K562 (cell line): Measurements from ENCODE around the gene OOSP4A. TPM values are rescaled to one million over a fixed set of nuclear protein-coding genes. Genes with fewer than 3 reads are reported as not detected.

ENCODE experiments used
- ATAC-seq: fragments of 200-7000 bp; cut with Tn5 transposase; 3 replicates; pipeline ENCODE4 v1.9.1; 2020; ENCODE audit warnings: moderate library complexity
- BruUV-seq: library from RNA; stranded (reverse); fragments of 400-500 nt; replicated peaks from 2 replicates; lab custom pipeline; 2021; lab: Mats Ljungman, UMichigan
- CTCF ChIA-PET: fragments of 300-600 bp; formaldehyde crosslinking; extraction: SDS; loops from one replicate; lab custom pipeline; 2021; ENCODE audit warnings: low intra/inter-chr PET ratio; lab: Yijun Ruan, JAX
- POLR2A ChIA-PET: fragments of 300-600, 350-650 bp; sonication (Branson Sonifier 250); formaldehyde crosslinking; extraction: SDS; loops from one replicate; lab custom pipeline; 2021; ENCODE audit warnings: antibody characterized with exemption, inconsistent platforms; lab: Yijun Ruan, JAX
- DNase-seq, 4 experiments: peaks; one replicate each; pipeline versions ENCODE4 v3.0.0 to v3.0.0-alpha.2; 2011 to 2018; ENCODE audit warnings: low spot score in 3 of 4, mixed read lengths in 3 of 4; ENCODE audit errors: extremely low read depth in 1 of 4
- FAIRE-seq: peaks from 2 replicates; lab custom pipeline; 2011; peaks lifted over from hg19 to GRCh38; lab: Jason Lieb, UNC
- H2AFZ ChIP-seq: 2 replicates; pipeline ENCODE4 v1.6.0; 2011; ENCODE audit warnings: low read depth, low read length, control low read depth, inconsistent platforms
- H3K27ac ChIP-seq: fragments of 200-600 bp; 3 replicates; pipeline ENCODE4 v1.8.0; 2011; ENCODE audit warnings: low read depth, mild to moderate bottlenecking, control low read depth, inconsistent platforms, low read length, moderate library complexity, mixed read lengths; ENCODE audit errors: extremely low read depth
- H3K27me3 ChIP-seq, 2 experiments: fragments of 300-600 bp in 1 of 2; 2 replicates in 1 of 2; 3 replicates in 1 of 2; pipeline versions ENCODE4 v1.6.0 to v1.8.0; 2011; ENCODE audit warnings: inconsistent platforms in 2 of 2, low read length in 2 of 2, mild to moderate bottlenecking in 1 of 2, mixed read lengths in 1 of 2, moderate library complexity in 1 of 2; ENCODE audit not compliant: control insufficient read depth in 2 of 2, insufficient read depth in 2 of 2
- H3K36me3 ChIP-seq: fragments of 300-600 bp; 3 replicates; pipeline ENCODE4 v1.8.0; 2011; ENCODE audit warnings: mild to moderate bottlenecking, low read length, inconsistent platforms; ENCODE audit not compliant: control insufficient read depth, insufficient read depth
- H3K4me1 ChIP-seq, 2 experiments: fragments of 200-600 bp in 1 of 2; replicated peaks in 1 of 2; 2 replicates in 1 of 2; 3 replicates in 1 of 2; pipeline versions ENCODE4 v1.5.1 to v1.8.0; 2011; ENCODE audit warnings: inconsistent platforms in 2 of 2, low read length in 2 of 2, mild to moderate bottlenecking in 1 of 2, mixed read lengths in 1 of 2, moderate library complexity in 1 of 2; ENCODE audit not compliant: control insufficient read depth in 2 of 2, insufficient read depth in 2 of 2
- H3K4me2 ChIP-seq: 2 replicates; pipeline ENCODE4 v1.6.1; 2011; ENCODE audit warnings: low read length, control low read depth, inconsistent platforms, mixed read lengths; ENCODE audit not compliant: insufficient read depth
- H3K4me3 ChIP-seq: fragments of 200-600 bp; sonication (generic), shearing (Covaris generic); 2 replicates; pipeline ENCODE4 v1.5.1; 2016; ENCODE audit warnings: control low read depth, inconsistent platforms
- H3K79me2 ChIP-seq: fragments of 200-600 bp; 3 replicates; pipeline ENCODE4 v1.8.0; 2011; ENCODE audit warnings: low read length, inconsistent platforms; ENCODE audit not compliant: control insufficient read depth, insufficient read depth
- H3K9ac ChIP-seq, 2 experiments: 2 replicates each; pipeline versions ENCODE4 v1.6.0 to v1.6.1; 2011; ENCODE audit warnings: low read depth in 2 of 2, low read length in 2 of 2, control low read depth in 1 of 2, inconsistent platforms in 1 of 2, mild to moderate bottlenecking in 1 of 2, mixed read lengths in 1 of 2; ENCODE audit not compliant: insufficient read depth in 1 of 2
- H3K9me1 ChIP-seq: one replicate; pipeline ENCODE4 v1.6.0; 2011; ENCODE audit warnings: inconsistent platforms, mild to moderate bottlenecking, low read length, moderate library complexity; ENCODE audit not compliant: control insufficient read depth, insufficient read depth
- H3K9me3 ChIP-seq: replicated peaks from 2 replicates; pipeline ENCODE4 v1.5.1; 2011; ENCODE audit warnings: low read depth, low read length, inconsistent platforms; ENCODE audit not compliant: control insufficient read depth, insufficient read depth
- H4K20me1 ChIP-seq: replicated peaks from 2 replicates; pipeline ENCODE4 v1.6.1; 2011; ENCODE audit warnings: low read length, inconsistent platforms, mixed read lengths; ENCODE audit not compliant: control insufficient read depth, insufficient read depth
- BRF1 ChIP-seq: IDR thresholded peaks from 3 replicates; pipeline ENCODE4 v1.6.1; 2011; ENCODE audit warnings: borderline replicate concordance, mild to moderate bottlenecking; ENCODE audit not compliant: insufficient read length; ENCODE audit errors: extremely low read depth
- CHD4 ChIP-seq: fragments of 200-600 bp; sonication (generic); IDR thresholded peaks from 3 replicates; pipeline ENCODE4 v1.6.1; 2012; ENCODE audit warnings: low read depth, mild to moderate bottlenecking, mixed read lengths, low read length, inconsistent platforms; ENCODE audit not compliant: insufficient read depth, insufficient replicate concordance, poor library complexity, severe bottlenecking
- KDM4B ChIP-seq, 2 experiments: fragments of 450-650 bp in 1 of 2; sonication (generic) in 1 of 2; IDR thresholded peaks; 2 replicates each; pipeline ENCODE4 v1.6.1; 2016 to 2017; ENCODE audit warnings: borderline replicate concordance in 2 of 2, antibody characterized with exemption in 1 of 2, low read depth in 1 of 2, mild to moderate bottlenecking in 1 of 2
- NCOA2 ChIP-seq, 2 experiments: fragments of 450-650 bp; IDR thresholded peaks; 2 replicates each; pipeline ENCODE4 v1.6.1; 2018; ENCODE audit warnings: mild to moderate bottlenecking in 2 of 2, moderate library complexity in 1 of 2; ENCODE audit not compliant: partially characterized antibody in 2 of 2
- SPI1 ChIP-seq: IDR thresholded peaks from 2 replicates; pipeline ENCODE4 v1.6.1; 2011; ENCODE audit warnings: low read depth, low read length, control low read depth, borderline replicate concordance
- SREBF1 ChIP-seq: fragments of 150-350 bp; IDR thresholded peaks from 2 replicates; pipeline ENCODE4 v1.6.1; 2014; ENCODE audit warnings: antibody characterized with exemption, low read depth, low read length, borderline replicate concordance
- TFAM ChIP-seq: fragments of 250-450 bp; sonication (Bioruptor Pico); conservative IDR thresholded peaks from 2 replicates; pipeline ENCODE4 v1.5.0; 2021; ENCODE audit warnings: mild to moderate bottlenecking, moderate library complexity
- TGIF2 ChIP-seq: sonication (generic); formaldehyde crosslinking; IDR thresholded peaks from 2 replicates; pipeline ENCODE4 v1.8.1; 2022; ENCODE audit warnings: mild to moderate bottlenecking, missing genetic modification reagents, moderate library complexity
- U2AF2 ChIP-seq: fragments of 200-400 bp; formaldehyde crosslinking; optimal IDR thresholded peaks from 2 replicates; pipeline ENCODE3; 2017; ENCODE audit warnings: low read depth, mild to moderate bottlenecking, low read length
- ZEB2 ChIP-seq: fragments of 450-650 bp; IDR thresholded peaks from 2 replicates; pipeline ENCODE4 v1.6.1; 2016
- ZNF311 ChIP-seq: fragments of 250-450 bp; sonication (Bioruptor Pico); IDR thresholded peaks from 2 replicates; pipeline ENCODE4 v1.4.0; 2020; ENCODE audit warnings: mild to moderate bottlenecking, moderate library complexity
- WGBS: fragments of 100-300 bp; shearing (Covaris generic); methylation state at CpG from one replicate; pipeline ENCODE4 v1.1.6; 2016; ENCODE audit warnings: low coverage, mixed read lengths; ENCODE audit not compliant: insufficient coverage; ENCODE audit errors: missing lambda C conversion rate; 5-methylcytosine and 5-hydroxymethylcytosine counted together
- in situ Hi-C: fragments of 300-500 bp; cut with MboI; formaldehyde crosslinking; loops from 4 replicates; pipeline ENCODE4 v1.15.0; 2018; ENCODE audit warnings: inconsistent platforms, mixed read lengths
- intact Hi-C: fragments of 100-400 bp; cut with micrococcal nuclease; formaldehyde crosslinking; loops from 2 replicates; pipeline ENCODE4 v1.14.2; 2022
- polyA plus RNA-seq, 8 experiments: library from polyadenylated mRNA; depleted of rRNA in 4 of 8; stranded (reverse) in 5 of 8; unstranded in 3 of 8; fragments of >200 nt; fragmentation: Nextera tagmentation in 2 of 8; fragmentation: Illumina TruSeq in 1 of 8; extraction: Ambion mirVana in 2 of 8; extraction: Trizol in 1 of 8; gene quantifications; 2 replicates each; pipeline versions ENCODE4 v1.2.1 to v1.2.3, GENCODE V29; 2011 to 2014; ENCODE audit warnings: inconsistent platforms in 1 of 8, missing spikeins in 1 of 8
- total RNA-seq, 7 experiments: library from RNA; depleted of rRNA in 6 of 7; stranded (reverse); fragments of >200 nt in 6 of 7; fragmentation: Illumina TruSeq in 2 of 7; extraction: Trizol in 2 of 7; gene quantifications; 2 replicates each; pipeline versions ENCODE4 v1.2.1 to v1.2.3, GENCODE V29; 2011 to 2021; ENCODE audit warnings: low replicate concordance in 1 of 7

OOSP4A gene
- total and polyA plus RNA-seq, 9 of the 15 experiments (the other 6 are each of a cell fraction or from before 2014, with no cell fraction given) = 0.40 to 2.4 (median 0.74) TPM; not detected in 2

DNA sequence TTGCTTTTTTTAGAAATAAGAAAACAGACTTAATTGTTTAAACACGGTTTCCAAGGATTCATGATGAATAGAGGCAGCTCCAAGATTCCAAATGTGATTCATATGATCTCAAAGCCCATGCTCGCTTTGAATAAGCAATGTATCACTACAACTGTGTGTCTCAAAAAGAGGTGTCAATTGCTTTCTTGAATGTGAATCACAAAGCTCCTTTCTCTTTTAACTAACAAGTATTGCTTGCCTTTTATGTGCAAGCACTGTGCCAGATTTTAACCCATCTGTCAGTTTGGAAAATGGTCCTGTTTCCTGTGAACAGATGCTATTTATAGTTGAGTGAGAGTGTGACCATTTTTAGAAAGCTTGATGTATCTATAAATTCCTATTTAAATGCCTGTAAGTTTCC lies 19.1 kb upstream of the OOSP4A start:
- ChIA-PET POLR2A (interaction anchor here (0.6 kb wide), 1 partner anchor 781 kb away, joined by 3 read pairs; no protein-coding TSS in a partner anchor), CTCF (no interaction called here)
- no peaks in the 10 kb centered on the region for H3K36me3 ChIP-seq
- H3K4me1 ChIP-seq = no peaks in the 10 kb centered on the region; a peak in 1 of 5 replicates
- H3K9me3 ChIP-seq = no peaks in the 10 kb centered on the region
- H3K27ac ChIP-seq = no peak overlapping the region
- intact Hi-C loops (no loop called here), in situ Hi-C loops (no loop called here)
- H3K4me3 ChIP-seq = no peak overlapping the region
- ATAC-seq = no peak
- no peaks in the 10 kb centered on the region for H3K27me3 ChIP-seq
- no peak overlapping the region for H3K4me2 ChIP-seq
- WGBS = 43% methylated on average over 2 of the region's 2 CpGs
- BruUV-seq = no TSS peak
- no peak overlapping the region for H2AFZ ChIP-seq
- H3K79me2 ChIP-seq = no peaks in the 10 kb centered on the region
- DNase-seq = no peak
- no peak for FAIRE-seq
- H4K20me1 ChIP-seq = no peaks in the 10 kb centered on the region
- H3K9me1 ChIP-seq = no peaks in the 10 kb centered on the region
- TF ChIP-seq ZNF311 (no peak), U2AF2 (no peak), SPI1 (no peak), TFAM (CRISPR knock-in tag) (no peak), KDM4B (IDR thresholded peaks at IDR 0.05; ENCODE audit: borderline replicate concordance in 2 of 2, low read depth in 1 of 2) (no peak), TGIF2 (CRISPR knock-in tag) (no peak), ZEB2 (no peak), CHD4 (no peak), NCOA2 (IDR thresholded peaks at IDR 0.05; ENCODE audit: partially characterized antibody in 2 of 2) (no peak), BRF1 (no peak), SREBF1 (no peak)
- H3K9ac ChIP-seq = no peak overlapping the region
